Stimulated activated CD4-positive, alpha-beta T cell treated with anti-CD3 and anti-CD28 coated beads, Interleukin-1b, Interleukin-23, amount 100 ng/mL, for 4 hours (primary cell): ENCODE results near the gene ARAP3.
A peak's percentile ranks its signal among the peaks of the same experiment; 100 is the strongest.

ENCODE experiments used
- DNase-seq, 2 donors: peaks; one replicate each; pipeline ENCODE4 v3.0.0-alpha.2; 2020; ENCODE audit warnings: low read depth in 2 of 2

Gene ARAP3

DNA sequence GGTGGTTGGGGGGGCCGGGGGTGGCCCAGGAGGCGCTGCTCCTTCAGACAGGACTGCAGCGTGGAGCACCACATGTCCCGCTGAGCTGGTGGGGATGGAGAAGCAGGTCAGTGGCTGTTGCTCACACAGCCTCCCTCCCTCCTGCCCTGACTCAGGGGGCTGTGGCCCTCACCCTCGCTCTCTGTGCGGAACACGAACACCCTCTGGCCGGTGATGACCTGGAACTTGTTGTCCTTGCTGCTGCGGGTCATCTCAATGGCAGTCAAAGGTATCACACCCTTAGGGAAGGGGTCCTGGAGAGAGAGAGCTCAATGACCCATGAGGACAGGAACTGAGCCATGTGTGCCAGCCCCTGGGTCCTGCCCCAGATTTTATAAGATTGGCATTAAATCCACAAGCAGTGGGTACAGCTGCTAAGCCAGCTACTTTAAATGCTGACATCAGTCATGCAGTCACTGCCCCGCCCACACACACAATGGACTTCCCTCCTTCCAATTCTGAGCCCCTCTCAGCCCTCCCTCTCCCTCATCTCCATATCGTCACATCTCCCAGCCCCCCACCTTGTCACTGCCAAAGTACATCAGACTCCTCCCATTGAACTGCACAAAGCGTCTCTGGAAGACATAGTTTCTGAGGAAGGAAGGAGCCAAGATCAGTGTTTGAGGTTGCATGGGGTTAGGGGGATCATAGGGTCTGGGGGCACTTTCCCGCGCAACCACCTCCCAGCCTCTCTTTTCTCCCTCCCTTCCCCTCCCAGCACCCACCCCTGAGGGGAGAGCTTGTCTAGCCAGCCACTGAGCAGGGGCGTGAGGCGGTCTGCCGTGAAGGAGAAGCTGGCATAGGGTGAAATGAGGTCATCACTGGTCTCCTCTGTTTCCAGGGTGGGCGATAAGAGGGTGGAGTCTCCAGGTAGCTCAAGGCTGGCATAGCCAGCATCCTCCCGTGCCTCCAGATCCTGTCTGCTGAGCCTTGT is 8.9 kb downstream of the ARAP3 start:
- DNase-seq = no peak

DNA sequence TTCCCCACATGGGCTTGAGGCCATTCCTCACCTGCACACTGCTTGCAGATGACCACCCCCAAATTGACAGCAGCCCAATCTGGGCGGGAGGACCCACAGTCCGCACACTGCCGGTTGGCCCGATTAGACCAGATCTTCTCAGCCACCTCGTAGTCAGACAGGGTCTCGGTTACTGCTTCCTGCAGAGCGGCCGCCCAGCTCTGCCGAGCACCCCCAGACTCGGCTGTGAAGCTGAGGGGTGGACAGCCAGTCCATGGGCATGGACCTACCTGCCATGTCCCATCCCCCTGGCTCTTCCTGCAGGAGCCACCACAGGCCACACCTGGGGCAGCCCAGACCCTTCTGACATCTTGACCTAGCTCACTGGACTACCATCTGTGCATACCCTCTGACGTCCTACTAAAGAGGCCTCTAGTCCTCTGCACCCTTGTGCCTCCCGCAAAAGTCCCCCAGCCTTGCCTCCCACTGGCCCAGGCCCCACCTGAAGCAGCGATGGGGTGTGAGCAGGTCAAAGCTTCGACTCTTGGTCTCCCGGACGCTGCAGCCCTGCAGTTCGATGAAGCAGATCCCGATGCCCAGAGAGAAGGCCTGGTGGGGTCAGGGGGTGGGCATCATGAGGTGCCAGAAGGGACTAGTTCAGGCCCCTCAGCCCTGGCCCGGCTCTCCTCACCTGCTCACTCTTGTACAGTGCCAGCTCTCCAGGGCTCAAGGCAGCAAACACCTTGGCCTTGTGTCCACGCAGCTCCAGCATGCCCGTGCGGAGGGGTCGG is 9.8 kb downstream of the ARAP3 start:
- no peak for DNase-seq

- no peak for DNase-seq
Observed at GRCh38 chr5:141669520-141669919, 12.5 kb downstream of the ARAP3 start.

- no peak for DNase-seq
Observed at GRCh38 chr5:141668601-141669265, 13.3 kb downstream of the ARAP3 start.

DNA sequence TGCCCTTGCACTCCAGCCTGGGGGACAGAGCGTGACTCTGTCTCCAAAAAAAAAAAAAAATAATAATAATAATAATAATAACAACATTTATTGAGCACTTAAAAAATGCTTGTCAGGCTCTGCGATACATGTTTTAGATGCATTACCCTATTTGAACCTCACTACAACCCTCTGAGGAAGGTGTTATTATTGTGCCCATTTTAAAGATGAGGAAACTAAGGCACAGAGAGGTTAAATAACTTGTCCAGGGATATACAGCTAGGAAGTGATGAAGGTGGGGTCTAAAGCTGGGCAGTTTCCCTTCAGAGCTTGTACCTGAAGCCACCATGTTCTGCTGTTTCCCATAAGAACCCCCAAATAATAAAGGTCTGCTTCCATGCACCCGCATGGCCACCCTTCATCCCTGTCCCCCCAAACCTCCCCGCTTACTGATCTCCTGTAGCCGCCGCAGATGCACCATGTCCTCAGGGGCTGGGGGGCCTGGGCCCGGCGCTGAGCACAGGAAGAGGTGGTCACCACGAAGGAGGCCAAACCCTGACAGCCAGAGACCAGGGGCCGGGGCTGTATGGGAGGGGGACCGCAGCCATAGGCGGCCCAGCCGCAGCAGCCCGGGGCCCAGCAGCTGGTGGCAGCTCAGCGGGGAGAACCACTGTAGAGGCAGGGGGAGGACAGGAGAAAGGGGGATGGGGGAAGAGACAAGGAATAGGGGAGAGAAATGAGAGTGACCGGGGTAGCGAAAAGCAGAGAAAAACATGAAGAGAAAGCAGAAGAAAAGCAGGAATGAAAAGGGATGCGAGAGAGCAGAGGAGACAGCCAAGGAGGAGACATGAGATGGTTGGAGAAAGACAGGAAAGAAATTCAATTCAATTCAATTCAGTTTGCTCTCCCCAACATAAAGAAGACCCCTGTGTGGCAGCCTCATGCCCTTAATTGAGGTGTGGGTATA is 15.8 kb downstream of the ARAP3 start:
- no peak for DNase-seq

GRCh38 chr5:141664733-141665461 is 17.1 kb downstream of the ARAP3 start:
- peak; percentile 66 to 73 for DNase-seq

- no peak for DNase-seq
Observed at GRCh38 chr5:141663506-141663905, 18.5 kb downstream of the ARAP3 start.

GRCh38 chr5:141662028-141662427 is 20.0 kb downstream of the ARAP3 start:
- no peak for DNase-seq

GRCh38 chr5:141657937-141658545 is 24.0 kb downstream of the ARAP3 start:
- no peak for DNase-seq

GRCh38 chr5:141657404-141657803 is 24.6 kb downstream of the ARAP3 start:
- DNase-seq = no peak

GRCh38 chr5:141656396-141656795 is 25.6 kb downstream of the ARAP3 start:
- no peak for DNase-seq

GRCh38 chr5:141655020-141655419 is 27.0 kb downstream of the ARAP3 start:
- no peak for DNase-seq

GRCh38 chr5:141654298-141654697 is 27.7 kb downstream of the ARAP3 start:
- no peak for DNase-seq

DNA sequence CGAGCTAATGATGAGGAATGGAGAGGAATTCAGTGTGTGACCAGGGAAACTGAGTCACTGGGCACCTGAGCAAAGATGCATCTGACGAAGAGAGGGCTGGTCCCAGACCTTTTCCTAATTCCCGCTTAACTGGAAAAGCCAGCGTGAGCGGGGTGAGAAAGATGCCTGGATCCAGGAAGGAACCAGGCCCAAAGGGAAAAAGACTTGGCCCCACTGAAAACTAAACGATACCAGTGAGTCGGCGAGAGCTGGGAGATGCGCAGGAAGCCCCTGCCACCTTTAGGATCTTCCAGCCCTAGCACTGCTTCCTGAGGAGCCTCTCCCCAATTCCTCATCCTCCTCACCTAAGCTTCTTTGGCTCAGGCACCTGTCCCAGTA is 30.3 kb downstream of the ARAP3 start:
- no peak for DNase-seq

DNA sequence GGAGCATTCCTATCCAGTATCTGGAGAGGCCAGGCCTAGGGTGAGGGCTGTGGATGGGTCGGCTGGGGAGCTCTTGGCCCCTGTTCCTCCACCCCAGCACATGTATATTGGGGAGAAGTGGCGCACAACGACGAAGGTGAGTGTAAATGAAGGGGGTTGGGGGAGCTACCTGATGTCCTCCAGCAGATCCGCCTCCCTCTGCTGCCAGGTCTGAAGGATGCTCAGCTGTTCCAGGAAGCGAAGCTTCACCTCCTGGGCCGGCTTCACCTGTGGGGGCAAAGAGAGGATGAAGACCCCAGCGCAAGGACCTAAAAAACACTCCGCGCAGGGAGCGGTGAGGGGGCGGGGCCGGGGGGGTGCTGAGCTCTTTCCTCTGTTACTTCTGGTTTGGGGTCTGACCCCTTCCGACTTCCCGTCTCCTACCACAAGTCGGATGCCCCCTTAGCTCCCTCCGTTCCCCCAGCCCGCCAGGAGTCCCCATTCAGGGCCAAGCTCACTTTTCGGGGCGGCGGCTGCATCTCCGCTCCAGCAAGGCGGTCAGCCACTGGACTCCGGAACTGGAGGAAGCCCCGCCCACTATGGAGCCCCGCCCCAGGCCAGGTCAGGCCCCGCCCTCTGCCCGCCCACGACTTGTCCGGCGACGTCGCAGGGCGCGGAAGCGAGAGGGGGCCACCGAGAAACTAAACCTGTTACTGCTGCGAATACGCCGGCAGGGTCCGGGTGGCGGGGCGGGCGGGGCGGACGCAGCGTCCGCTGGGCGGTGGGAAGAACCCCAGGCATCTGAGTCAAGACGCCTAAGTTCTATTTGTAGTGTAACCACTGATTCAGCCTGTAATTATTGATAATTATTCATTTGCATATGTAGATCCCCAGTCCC is 30.9 kb downstream of the ARAP3 start, which contains the start of gene FCHSD1:
Gene FCHSD1 (minus strand): TSS at position 568 of the 877 bp plus-strand sequence. CDS start 50 bp downstream, at position 518.
- DNase-seq = peak; percentile 68 to 73

DNA sequence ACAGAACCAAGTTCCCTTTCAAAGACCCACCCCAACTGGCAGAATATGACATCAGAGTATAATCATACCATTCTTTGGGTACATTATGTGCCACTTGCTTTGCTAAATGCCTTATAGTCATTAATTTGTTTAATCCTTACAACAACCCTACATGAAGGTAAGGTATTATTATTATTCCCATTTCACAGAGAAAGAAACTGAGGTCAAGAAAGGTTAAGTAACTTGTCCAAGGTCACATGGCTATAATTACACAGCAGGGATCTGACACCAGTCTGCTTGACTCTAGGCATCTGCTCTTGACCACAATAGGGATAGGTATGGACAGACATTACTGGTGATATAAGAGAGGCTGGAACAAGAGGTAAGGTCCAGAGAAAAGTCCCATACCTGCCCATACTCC is 32.1 kb downstream of the ARAP3 start:
- no peak for DNase-seq

GRCh38 chr5:141649056-141649688 is 32.9 kb downstream of the ARAP3 start:
- DNase-seq = no peak

- no peak for DNase-seq
Observed at GRCh38 chr5:141647851-141648250, 34.2 kb downstream of the ARAP3 start.
